SJCRH30 (cell line): ENCODE results near the gene DIS3L2. TPM values are rescaled to one million over a fixed set of nuclear protein-coding genes. Genes with fewer than 3 reads are reported as not detected.

Experiments
- DNase-seq, 2 experiments: peaks; one replicate each; pipeline ENCODE4 v3.0.0-alpha.2; 2015 to 2020
- H3K27ac ChIP-seq: fragments of 250-450 bp; sonication (Bioruptor Pico); 2 replicates; pipeline ENCODE4 v1.5.1; 2020; ENCODE audit warnings: mild to moderate bottlenecking, moderate library complexity
- H3K27me3 ChIP-seq: fragments of 250-450 bp; sonication (Bioruptor Pico); 2 replicates; pipeline ENCODE4 v1.5.1; 2020; ENCODE audit warnings: mild to moderate bottlenecking, moderate library complexity
- H3K36me3 ChIP-seq: fragments of 250-450 bp; sonication (Bioruptor Pico); 2 replicates; pipeline ENCODE4 v1.5.1; 2020; ENCODE audit warnings: mild to moderate bottlenecking, moderate library complexity
- H3K4me1 ChIP-seq: fragments of 250-450 bp; sonication (Bioruptor Pico); 2 replicates; pipeline ENCODE4 v1.5.1; 2020; ENCODE audit warnings: mild to moderate bottlenecking, moderate library complexity
- H3K4me3 ChIP-seq: fragments of 250-450 bp; sonication (Bioruptor Pico); 2 replicates; pipeline ENCODE4 v1.5.1; 2020; ENCODE audit warnings: mild to moderate bottlenecking, moderate library complexity
- H3K9me3 ChIP-seq: fragments of 250-450 bp; sonication (Bioruptor Pico); replicated peaks from 2 replicates; pipeline ENCODE4 v1.5.1; 2020; ENCODE audit warnings: mild to moderate bottlenecking, moderate library complexity
- total RNA-seq: library from RNA; depleted of rRNA; stranded (reverse); fragments of >200 nt; shearing (Covaris generic); gene quantifications from 2 replicates; pipeline ENCODE4 v1.2.3, GENCODE V29; 2014

DIS3L2 gene
- total RNA-seq, 1 experiment from 2014 or later: 33.2 TPM

DNA sequence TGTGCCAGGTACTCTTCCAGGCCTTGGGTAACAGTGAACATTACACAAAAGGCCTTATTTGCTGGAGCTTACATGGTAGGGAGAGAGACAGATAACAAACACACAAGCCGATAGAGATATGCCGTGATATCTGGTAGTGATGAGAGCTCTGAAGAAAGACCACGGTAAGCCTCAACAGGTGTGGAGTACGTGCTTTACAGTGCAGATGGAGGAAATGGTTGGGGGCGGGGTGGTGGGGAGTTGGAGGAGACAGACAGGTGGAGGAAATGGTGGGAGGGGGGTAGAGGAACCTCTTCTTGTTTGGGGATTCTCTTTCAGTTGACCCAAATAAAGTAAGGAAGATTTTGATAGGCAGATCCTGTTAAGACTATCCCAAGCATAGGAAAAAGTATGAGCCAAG, 276.0 kb downstream of the DIS3L2 start:
- peak; percentile 13 to 35 for DNase-seq
- peaks cover 4% of the 10 kb centered on the region for H3K4me1 ChIP-seq
- H3K36me3 ChIP-seq: no peaks in the 10 kb centered on the region
- no peak overlapping the region for H3K4me3 ChIP-seq
- no peaks in the 10 kb centered on the region for H3K9me3 ChIP-seq
- H3K27ac ChIP-seq: no peak overlapping the region
- H3K27me3 ChIP-seq: no peaks in the 10 kb centered on the region

DNA sequence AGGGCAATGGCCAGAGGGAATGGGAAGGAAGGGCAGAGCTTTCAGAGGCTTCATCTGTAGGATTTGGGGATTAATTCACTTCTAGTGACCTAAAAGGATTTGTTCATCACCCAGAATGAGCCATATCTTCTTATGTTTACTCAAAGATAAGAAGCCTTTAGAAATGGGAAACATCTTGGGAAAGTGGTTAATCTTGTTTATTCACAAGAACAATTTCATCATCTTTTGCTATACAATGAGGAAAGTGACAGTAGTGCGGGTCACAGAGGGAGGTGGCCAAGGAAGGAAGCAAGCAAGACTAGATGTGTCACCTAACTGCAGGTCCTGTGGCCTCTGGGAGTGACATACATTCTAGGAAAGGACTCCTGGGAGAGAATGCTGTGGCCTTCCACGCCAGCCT, 276.6 kb downstream of the DIS3L2 start:
- Histone ChIP-seq H3K36me3 (no peaks in the 10 kb centered on the region), H3K27ac (no peak overlapping the region), H3K27me3 (no peaks in the 10 kb centered on the region), H3K4me3 (no peak overlapping the region), H3K9me3 (no peaks in the 10 kb centered on the region), H3K4me1 (peaks cover 4% of the 10 kb centered on the region)
- DNase-seq: no peak

GRCh38 chr2:232238596-232238995, 277.1 kb downstream of the DIS3L2 start:
- no peak for DNase-seq
- no peak overlapping the region for H3K4me3 ChIP-seq
- no peak overlapping the region for H3K27ac ChIP-seq
- H3K27me3 ChIP-seq: no peaks in the 10 kb centered on the region
- H3K36me3 ChIP-seq: no peaks in the 10 kb centered on the region
- H3K4me1 ChIP-seq: peaks cover 4% of the 10 kb centered on the region
- no peaks in the 10 kb centered on the region for H3K9me3 ChIP-seq

DNA sequence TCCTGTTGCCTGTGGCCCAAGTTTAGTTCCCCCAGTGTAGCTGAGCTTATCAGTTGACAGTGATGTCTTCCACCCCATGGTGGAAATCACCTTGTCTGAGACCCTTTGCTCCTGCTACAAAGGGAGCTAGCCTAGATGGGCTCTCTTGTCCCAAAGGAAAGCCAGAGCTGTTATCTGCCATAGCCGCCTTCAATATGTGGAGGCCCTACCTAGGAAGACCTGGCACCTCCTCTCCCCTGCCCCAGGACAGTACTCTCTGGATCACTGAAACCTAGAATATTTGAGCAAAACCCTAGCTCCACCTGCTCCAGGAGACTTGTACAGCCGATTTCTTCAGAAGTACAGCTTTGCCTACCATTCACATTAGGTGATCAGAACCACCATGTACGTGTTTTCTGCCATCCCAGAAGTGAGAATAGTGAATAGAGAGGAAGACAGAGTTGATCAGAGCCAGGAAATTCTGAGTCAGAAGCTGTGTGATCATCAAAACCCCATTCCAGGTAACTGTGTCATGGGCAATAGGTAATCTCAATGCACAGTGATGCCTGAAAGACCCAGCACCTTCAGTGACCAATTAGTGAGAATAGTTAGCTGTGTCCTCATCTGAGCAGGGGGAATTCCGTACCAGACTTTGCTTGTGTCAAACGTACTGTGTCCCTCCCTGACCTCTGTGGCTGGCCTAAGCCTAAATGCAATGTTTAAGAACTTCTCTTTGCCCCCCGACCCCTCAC, 278.6 kb downstream of the DIS3L2 start:
- H3K36me3 ChIP-seq: no peaks in the 10 kb centered on the region
- no peak overlapping the region for H3K4me3 ChIP-seq
- DNase-seq: no peak
- no peaks in the 10 kb centered on the region for H3K27me3 ChIP-seq
- H3K4me1 ChIP-seq: peaks cover 4% of the 10 kb centered on the region
- H3K9me3 ChIP-seq: no peaks in the 10 kb centered on the region
- H3K27ac ChIP-seq: no peak overlapping the region

- Histone ChIP-seq H3K4me1 (peaks cover 4% of the 10 kb centered on the region), H3K36me3 (no peaks in the 10 kb centered on the region), H3K27ac (no peak overlapping the region), H3K4me3 (no peak overlapping the region), H3K27me3 (no peaks in the 10 kb centered on the region), H3K9me3 (no peaks in the 10 kb centered on the region)
- no peak for DNase-seq
These were observed 279.4 kb downstream of the DIS3L2 start for GRCh38 chr2:232240906-232241305.

DNA sequence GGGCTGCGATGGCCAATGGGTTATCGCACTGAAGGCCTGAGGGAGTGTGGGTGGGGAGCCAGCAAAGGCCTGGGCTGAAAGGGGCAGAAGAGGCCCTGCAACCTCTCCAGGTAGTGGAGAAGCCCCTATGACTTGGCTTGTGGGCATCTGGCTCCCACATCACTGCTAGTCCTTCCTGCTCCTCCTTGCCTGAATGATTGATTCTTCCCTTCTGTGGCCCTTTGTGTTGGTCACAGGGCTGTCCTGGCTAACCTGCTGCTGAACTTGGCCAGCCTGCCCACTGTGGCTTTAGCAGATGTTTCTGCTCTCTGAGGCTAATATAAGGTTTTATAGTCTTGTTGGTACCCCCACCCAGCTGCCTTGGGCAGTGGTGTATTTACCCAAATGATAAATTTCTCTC, 280.8 kb downstream of the DIS3L2 start:
- no peaks in the 10 kb centered on the region for H3K9me3 ChIP-seq
- H3K36me3 ChIP-seq: no peaks in the 10 kb centered on the region
- H3K27ac ChIP-seq: no peak overlapping the region
- no peaks in the 10 kb centered on the region for H3K27me3 ChIP-seq
- no peak for DNase-seq
- no peak overlapping the region for H3K4me3 ChIP-seq
- peaks cover 1% of the 10 kb centered on the region for H3K4me1 ChIP-seq

DNA sequence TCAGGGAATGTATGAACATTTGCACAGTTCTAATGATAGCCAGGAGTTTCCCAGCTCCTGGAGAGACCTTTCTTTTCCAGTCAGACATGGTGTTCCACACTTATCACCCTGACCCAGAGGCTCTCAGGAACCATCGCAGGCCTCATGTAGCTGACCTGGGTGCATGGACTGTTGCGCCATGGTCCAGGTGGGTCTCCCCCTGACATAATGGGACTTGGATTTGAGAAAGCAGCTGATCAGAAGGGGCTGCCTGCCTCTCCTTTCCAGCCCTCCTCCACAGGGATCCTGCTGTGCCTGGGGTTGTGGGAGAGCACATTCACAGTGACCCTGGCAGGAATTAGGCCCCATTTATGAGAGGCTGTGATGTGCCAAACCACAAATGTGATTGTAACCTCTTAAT, 283.6 kb downstream of the DIS3L2 start:
- Histone ChIP-seq H3K27ac (no peak overlapping the region), H3K9me3 (no peaks in the 10 kb centered on the region), H3K4me1 (no peaks in the 10 kb centered on the region), H3K4me3 (no peak overlapping the region), H3K36me3 (no peaks in the 10 kb centered on the region), H3K27me3 (no peaks in the 10 kb centered on the region)
- DNase-seq: no peak

DNA sequence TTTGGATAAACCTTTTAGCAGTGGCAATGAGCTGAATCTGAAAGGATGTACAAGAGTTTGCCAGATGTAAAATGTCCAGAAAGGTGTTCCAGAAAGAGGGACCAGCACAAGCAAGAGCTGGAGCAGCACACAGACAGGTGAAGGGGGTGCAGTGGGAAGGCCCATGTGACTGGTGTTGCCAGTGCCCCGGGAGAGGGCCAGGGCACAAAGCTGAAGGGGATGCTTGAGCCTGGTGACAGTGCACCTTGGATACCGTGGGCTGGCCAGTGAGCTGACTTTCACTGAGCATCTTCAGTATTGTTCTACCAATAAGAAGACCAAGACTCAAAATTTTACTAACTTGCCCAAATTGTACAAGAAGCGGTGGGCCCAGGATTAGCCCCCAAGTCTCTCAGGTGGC, 284.7 kb downstream of the DIS3L2 start:
- H3K27ac ChIP-seq: no peak overlapping the region
- H3K4me1 ChIP-seq: no peaks in the 10 kb centered on the region
- no peak overlapping the region for H3K4me3 ChIP-seq
- no peaks in the 10 kb centered on the region for H3K36me3 ChIP-seq
- H3K9me3 ChIP-seq: no peaks in the 10 kb centered on the region
- no peak for DNase-seq
- no peaks in the 10 kb centered on the region for H3K27me3 ChIP-seq

DNA sequence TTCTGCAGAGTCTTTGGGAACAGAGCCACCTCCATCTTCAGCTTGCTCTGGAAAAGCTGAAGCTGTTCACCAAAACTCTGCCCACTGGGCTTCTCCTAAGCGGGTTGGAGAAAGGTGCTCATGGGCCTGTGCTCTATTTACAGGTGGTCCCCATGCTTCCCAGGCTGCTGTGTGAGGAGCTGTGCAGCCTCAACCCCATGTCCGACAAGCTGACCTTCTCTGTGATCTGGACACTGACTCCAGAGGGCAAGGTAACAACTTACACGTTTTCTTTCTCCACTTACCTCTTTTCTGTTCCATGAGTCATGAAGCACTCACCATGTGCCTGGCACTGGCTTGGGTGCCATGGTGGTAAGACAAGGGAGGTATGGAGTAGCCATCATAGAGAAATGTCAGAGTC, 287.6 kb downstream of the DIS3L2 start:
- H3K4me3 ChIP-seq: no peak overlapping the region
- H3K4me1 ChIP-seq: no peaks in the 10 kb centered on the region
- H3K9me3 ChIP-seq: no peaks in the 10 kb centered on the region
- no peak overlapping the region for H3K27ac ChIP-seq
- H3K27me3 ChIP-seq: no peaks in the 10 kb centered on the region
- no peak for DNase-seq
- no peaks in the 10 kb centered on the region for H3K36me3 ChIP-seq

GRCh38 chr2:232250246-232251175, 289.0 kb downstream of the DIS3L2 start:
- Histone ChIP-seq H3K27me3 (no peaks in the 10 kb centered on the region), H3K9me3 (no peaks in the 10 kb centered on the region), H3K27ac (no peak overlapping the region), H3K4me3 (no peak overlapping the region), H3K4me1 (no peaks in the 10 kb centered on the region), H3K36me3 (no peaks in the 10 kb centered on the region)
- DNase-seq: no peak

GRCh38 chr2:232255033-232255432, 293.5 kb downstream of the DIS3L2 start:
- peaks cover 9% of the 10 kb centered on the region for H3K4me1 ChIP-seq
- H3K36me3 ChIP-seq: no peaks in the 10 kb centered on the region
- no peaks in the 10 kb centered on the region for H3K9me3 ChIP-seq
- no peak for DNase-seq
- no peaks in the 10 kb centered on the region for H3K27me3 ChIP-seq
- H3K4me3 ChIP-seq: no peak overlapping the region
- H3K27ac ChIP-seq: no peak overlapping the region

GRCh38 chr2:232260075-232260474, 298.6 kb downstream of the DIS3L2 start:
- peaks cover 16% of the 10 kb centered on the region for H3K36me3 ChIP-seq
- H3K27ac ChIP-seq: peak overlapping the region; percentile 38; the same call in 1 of the 2 replicates
- H3K9me3 ChIP-seq: no peaks in the 10 kb centered on the region
- peak; percentile 73 to 75 for DNase-seq
- no peaks in the 10 kb centered on the region for H3K27me3 ChIP-seq
- H3K4me1 ChIP-seq: peaks cover 18% of the 10 kb centered on the region
- no peak overlapping the region for H3K4me3 ChIP-seq

- Histone ChIP-seq H3K4me1 (peaks cover 18% of the 10 kb centered on the region), H3K4me3 (no peak overlapping the region), H3K9me3 (no peaks in the 10 kb centered on the region), H3K36me3 (peaks cover 19% of the 10 kb centered on the region), H3K27me3 (no peaks in the 10 kb centered on the region), H3K27ac (no peak overlapping the region)
- DNase-seq: no peak
These were observed 300.3 kb downstream of the DIS3L2 start for GRCh38 chr2:232261776-232262175.

- Histone ChIP-seq H3K27me3 (no peaks in the 10 kb centered on the region), H3K9me3 (no peaks in the 10 kb centered on the region), H3K4me3 (no peak overlapping the region), H3K27ac (no peak overlapping the region), H3K36me3 (peaks cover 19% of the 10 kb centered on the region), H3K4me1 (peaks cover 18% of the 10 kb centered on the region)
- DNase-seq: no peak
These were observed 301.8 kb downstream of the DIS3L2 start for GRCh38 chr2:232263295-232263694.

- no peak for DNase-seq
- H3K9me3 ChIP-seq: no peaks in the 10 kb centered on the region
- peaks cover 19% of the 10 kb centered on the region for H3K36me3 ChIP-seq
These were observed 302.6 kb downstream of the DIS3L2 start for GRCh38 chr2:232264081-232264480.

More at GRCh38 chr2:232264081-232264480, 302.6 kb downstream of the DIS3L2 start:
- Histone ChIP-seq H3K4me3 (no peak overlapping the region), H3K27ac (no peak overlapping the region), H3K27me3 (no peaks in the 10 kb centered on the region), H3K4me1 (peaks cover 18% of the 10 kb centered on the region)
